ENCODE data around the gene FRAS1.
"Not testable (repeated sequence)": the region's sequence is repeated elsewhere in the genome, so short reads cannot be mapped to it uniquely, and the experiment has no call there.

FRAS1 gene

GRCh38 chr4:78297116-78297800 lies 240.1 kb downstream of the FRAS1 start:
- DNase-seq: no peak

- no peak for DNase-seq
Measured at GRCh38 chr4:78298618-78299017, 241.5 kb downstream of the FRAS1 start.

GRCh38 chr4:78299565-78299972 lies 242.4 kb downstream of the FRAS1 start:
- DNase-seq: no peak

- not testable (repeated sequence) for DNase-seq
Measured at GRCh38 chr4:78307263-78307662, 250.1 kb downstream of the FRAS1 start.

GRCh38 chr4:78308517-78308916 lies 251.4 kb downstream of the FRAS1 start:
- DNase-seq: no peak

- no peak for DNase-seq
Measured at GRCh38 chr4:78309352-78309751, 252.2 kb downstream of the FRAS1 start.

- DNase-seq: no peak
Measured at GRCh38 chr4:78310007-78310739, 253.1 kb downstream of the FRAS1 start.

GRCh38 chr4:78310740-78311115 lies 253.6 kb downstream of the FRAS1 start:
- DNase-seq: no peak

GRCh38 chr4:78311306-78311705 lies 254.2 kb downstream of the FRAS1 start:
- no peak for DNase-seq

- no peak for DNase-seq
Measured at GRCh38 chr4:78312989-78313753, 256.0 kb downstream of the FRAS1 start.

GRCh38 chr4:78313754-78314120 lies 256.6 kb downstream of the FRAS1 start:
- no peak for DNase-seq

- no peak for DNase-seq
Measured at GRCh38 chr4:78318126-78318525, 261.0 kb downstream of the FRAS1 start.

GRCh38 chr4:78320349-78320935 lies 263.3 kb downstream of the FRAS1 start:
- DNase-seq: no peak

GRCh38 chr4:78322032-78322431 lies 264.9 kb downstream of the FRAS1 start:
- DNase-seq: no peak

- no peak for DNase-seq
Measured at GRCh38 chr4:78323439-78323838, 266.3 kb downstream of the FRAS1 start.

- no peak for DNase-seq
Measured at GRCh38 chr4:78324625-78325024, 267.5 kb downstream of the FRAS1 start.

GRCh38 chr4:78325271-78326157 lies 268.4 kb downstream of the FRAS1 start:
- DNase-seq: no peak

- DNase-seq: not testable (repeated sequence)
Measured at GRCh38 chr4:78328591-78328990, 271.5 kb downstream of the FRAS1 start.

- DNase-seq: no peak
Measured at GRCh38 chr4:78331186-78331585, 274.1 kb downstream of the FRAS1 start.

- no peak for DNase-seq
Measured at GRCh38 chr4:78331965-78332364, 274.8 kb downstream of the FRAS1 start.

- DNase-seq: no peak
Measured at GRCh38 chr4:78332976-78333375, 275.9 kb downstream of the FRAS1 start.

Data from NCI-H146 (cell line).